BJ (cell line): ENCODE measurements around the gene GALNS. TPM values are rescaled to one million over a fixed set of nuclear protein-coding genes. Genes with fewer than 3 reads are reported as not detected.
"Not testable (repeated sequence)": the region's sequence is repeated elsewhere in the genome, so short reads cannot be mapped to it uniquely, and the experiment has no call there.

Source experiments
- CTCF ChIA-PET: fragments of 350-600 bp; formaldehyde crosslinking; extraction: SDS; loops from one replicate; lab custom pipeline; 2021; ENCODE audit warnings: antibody characterized with exemption, inconsistent platforms; lab: Yijun Ruan, JAX
- POLR2A ChIA-PET: fragments of 300-600 bp; sonication (Branson Sonifier 250); formaldehyde crosslinking; extraction: SDS; loops from one replicate; lab custom pipeline; 2021; ENCODE audit warnings: antibody characterized with exemption; lab: Charles Lee
- DNase-seq: peaks from one replicate; pipeline ENCODE4 v3.0.0-alpha.2; 2011; ENCODE audit warnings: low read depth
- H3K27me3 ChIP-seq: 2 replicates; pipeline ENCODE4 v1.6.0; 2011; ENCODE audit warnings: low read length; ENCODE audit not compliant: control insufficient read depth, insufficient read depth
- H3K36me3 ChIP-seq: 2 replicates; pipeline ENCODE4 v1.5.1; 2011; ENCODE audit warnings: low read length; ENCODE audit not compliant: control insufficient read depth, insufficient read depth
- H3K4me3 ChIP-seq: 2 replicates; pipeline ENCODE4 v1.5.1; 2011; ENCODE audit warnings: low read depth, mild to moderate bottlenecking, control low read depth, low read length
- CTCF ChIP-seq: IDR thresholded peaks from 2 replicates; pipeline ENCODE4 v1.5.1; 2011; ENCODE audit warnings: low read depth, mild to moderate bottlenecking, control low read depth, inconsistent platforms, low read length, moderate library complexity; ENCODE audit not compliant: insufficient read depth
- polyA plus RNA-seq: library from polyadenylated mRNA; depleted of rRNA; stranded (reverse); fragments of >200 nt; gene quantifications from 2 replicates; pipeline ENCODE4 v1.2.3, GENCODE V29; 2011

The GALNS gene
- polyA plus RNA-seq, 1 experiment = 9.7 TPM

GRCh38 chr16:88790312-88791211, 66.2 kb downstream of the GALNS start:
- Histone ChIP-seq H3K27me3 (no peaks in the 10 kb centered on the region), H3K36me3 (no peaks in the 10 kb centered on the region), H3K4me3 (no peak overlapping the region)
- ChIA-PET POLR2A (no interaction called here), CTCF (interaction anchor here (0.8 kb wide), 1 partner anchor 55 kb away, joined by 3 read pairs; no protein-coding TSS in a partner anchor)
- DNase-seq = no peak
- no peak for TF ChIP-seq CTCF

GRCh38 chr16:88789594-88789993, 67.2 kb downstream of the GALNS start:
- Histone ChIP-seq H3K36me3 (no peaks in the 10 kb centered on the region), H3K27me3 (no peaks in the 10 kb centered on the region), H3K4me3 (no peak overlapping the region)
- no peak for TF ChIP-seq CTCF
- CTCF ChIA-PET = no interaction called here
- DNase-seq = no peak
- POLR2A ChIA-PET = no interaction called here

DNA sequence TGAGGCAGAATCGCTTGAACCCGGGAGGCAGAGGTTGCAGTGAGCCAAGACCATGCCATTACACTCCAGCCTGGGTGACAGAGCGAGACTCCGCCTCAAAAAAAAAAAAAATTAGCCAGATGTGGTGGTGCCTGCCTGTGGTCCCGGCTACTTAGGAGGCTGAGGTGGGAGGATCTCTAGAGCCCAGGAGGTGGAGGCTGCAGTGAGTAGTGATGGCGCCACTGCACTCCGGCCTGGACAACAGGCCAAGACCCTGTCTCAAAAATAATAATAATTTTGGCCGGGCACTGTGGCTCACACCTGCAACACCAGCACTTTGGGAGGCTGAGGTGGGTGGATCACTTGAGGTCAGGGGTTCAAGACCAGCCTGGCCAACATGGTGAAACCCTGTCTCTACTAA, 68.0 kb downstream of the GALNS start:
- H3K27me3 ChIP-seq, H3K36me3 ChIP-seq, H3K4me3 ChIP-seq, DNase-seq, POLR2A ChIA-PET: not testable (repeated sequence)
- CTCF ChIA-PET = interaction anchor here (1.1 to 3.7 kb wide), 2 partner anchors 52 to 54 kb away, joined by 3 to 35 read pairs; no protein-coding TSS in a partner anchor

- no peak for TF ChIP-seq CTCF
- no peaks in the 10 kb centered on the region for H3K27me3 ChIP-seq
- no peak for DNase-seq
- ChIA-PET CTCF (interaction anchor here (0.8 to 4.4 kb wide), 6 partner anchors 8 to 53 kb away, joined by 3 to 35 read pairs (median 12); no protein-coding TSS in a partner anchor), POLR2A (no interaction called here)
- H3K36me3 ChIP-seq = no peaks in the 10 kb centered on the region
- H3K4me3 ChIP-seq = no peak overlapping the region
These were observed 69.0 kb downstream of the GALNS start for GRCh38 chr16:88787579-88788314.

GRCh38 chr16:88785106-88785924, 71.4 kb downstream of the GALNS start, which contains the start of gene PIEZO1:
TSS of gene PIEZO1 (minus strand) at chr16:88785220. CDS start at chr16:88784964, 256 bp downstream.
- Histone ChIP-seq H3K27me3 (no peaks in the 10 kb centered on the region), H3K36me3 (no peaks in the 10 kb centered on the region), H3K4me3 (peak within 1 kb of the TSS; percentile 62)
- TF ChIP-seq CTCF = peak; percentile 83
- ChIA-PET CTCF (interaction anchor here (0.8 to 8.2 kb wide), 8 partner anchors 10 to 52 kb away, joined by 3 to 111 read pairs (median 18); no protein-coding TSS in a partner anchor), POLR2A (no interaction called here)
- no peak for DNase-seq
